H1 (cell line): ENCODE data around the gene TACSTD2.

Experiments
- BRCA1 ChIP-seq: IDR thresholded peaks from 2 replicates; pipeline ENCODE4 v1.6.1; 2012; ENCODE audit warnings: low read depth, low read length, improper control_type of control experiment
- E2F6 ChIP-seq: IDR thresholded peaks from 2 replicates; pipeline ENCODE4 v1.6.1; 2012; ENCODE audit warnings: inconsistent platforms
- RFX5 ChIP-seq: IDR thresholded peaks from 2 replicates; pipeline ENCODE4 v1.6.1; 2011; ENCODE audit warnings: low read depth, low read length, improper control_type of control experiment, borderline replicate concordance

DNA sequence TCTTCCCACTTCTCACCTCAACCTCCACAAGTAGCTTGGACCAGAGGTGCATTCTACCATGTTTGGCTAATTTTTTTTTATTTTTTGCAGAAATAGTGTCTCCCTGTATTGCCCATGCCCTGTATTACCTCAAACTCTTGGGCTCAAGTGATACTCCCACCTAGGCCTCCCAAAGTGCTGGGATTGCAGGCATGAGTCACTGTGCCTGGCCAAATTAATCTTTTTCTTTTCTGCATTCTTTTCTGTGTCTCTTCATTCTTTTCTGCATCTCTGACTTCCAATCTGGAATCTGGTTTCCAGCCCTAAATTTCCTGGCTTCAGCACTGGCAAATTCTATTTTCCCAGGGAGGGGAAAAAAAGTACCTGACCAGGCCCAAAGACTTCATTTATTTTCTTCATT lies 31.2 kb upstream of the TACSTD2 start:
- TF ChIP-seq RFX5 (no peak), E2F6 (no peak), BRCA1 (no peak)
